ENCODE results near the gene ENPP1.

GRCh38 chr6:131852200-131852599 lies 44.4 kb downstream of the ENPP1 start:
- TF ChIP-seq CTCF (IDR thresholded peaks at IDR 0.05; ENCODE audit: insufficient read depth, low read length, poor library complexity, severe bottlenecking) (no peak), EZH2phosphoT487 (conservative IDR thresholded peaks at IDR 0.05; ENCODE audit: low read length) (no peak)
